SW 1271 (cell line): Measurements from ENCODE around the gene POLR2B.
"Not testable (repeated sequence)": the region's sequence is repeated elsewhere in the genome, so short reads cannot be mapped to it uniquely, and the experiment has no call there.

Experiments used
- DNase-seq, 2 experiments: peaks; one replicate each; lab custom pipeline; 2025; lab: John Stamatoyannopoulos, UW

The POLR2B gene

DNA sequence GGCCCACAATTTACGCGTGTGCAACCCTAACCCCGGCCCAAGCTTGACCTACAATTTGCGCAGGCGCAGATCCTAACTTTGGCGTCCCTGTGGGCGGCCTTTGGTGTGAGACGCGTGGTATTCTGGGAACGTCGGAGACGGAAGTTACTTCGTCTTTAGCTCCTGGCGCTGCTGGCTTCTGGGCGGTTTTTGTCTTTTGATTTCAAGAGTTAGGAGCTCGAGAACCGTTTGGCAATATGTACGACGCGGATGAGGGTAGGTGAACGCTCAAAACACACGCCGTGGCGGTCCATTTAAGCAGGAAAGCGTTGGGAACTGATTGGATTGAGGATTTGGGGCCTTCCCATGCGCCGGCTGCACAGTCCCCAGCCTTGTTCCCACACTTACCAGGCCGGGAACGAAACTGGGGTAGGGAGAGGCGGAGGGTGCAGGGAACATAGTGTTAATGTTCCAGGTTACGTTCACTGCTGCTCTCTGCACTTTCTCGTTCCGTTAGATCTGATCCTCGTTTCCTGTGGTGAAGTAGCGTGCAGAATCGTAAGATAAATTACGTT lies at the start of gene POLR2B:
Gene POLR2B, plus strand, starts transcription at position 147 of the 554 bp plus-strand sequence. Its CDS starts 90 bp downstream, at position 237.
- peak; percentile 85 to 90 for DNase-seq

DNA sequence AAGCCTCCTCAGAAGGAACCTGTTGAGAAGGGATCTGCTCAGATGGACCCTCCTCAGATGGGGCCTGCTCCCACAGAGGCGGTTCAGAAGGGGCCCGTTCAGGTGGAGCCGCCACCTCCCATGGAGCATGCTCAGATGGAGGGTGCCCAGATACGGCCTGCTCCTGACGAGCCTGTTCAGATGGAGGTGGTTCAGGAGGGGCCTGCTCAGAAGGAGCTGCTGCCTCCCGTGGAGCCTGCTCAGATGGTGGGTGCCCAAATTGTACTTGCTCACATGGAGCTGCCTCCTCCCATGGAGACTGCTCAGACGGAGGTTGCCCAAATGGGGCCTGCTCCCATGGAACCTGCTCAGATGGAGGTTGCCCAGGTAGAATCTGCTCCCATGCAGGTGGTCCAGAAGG lies 48.1 kb upstream of the POLR2B start:
- DNase-seq = no peak

DNA sequence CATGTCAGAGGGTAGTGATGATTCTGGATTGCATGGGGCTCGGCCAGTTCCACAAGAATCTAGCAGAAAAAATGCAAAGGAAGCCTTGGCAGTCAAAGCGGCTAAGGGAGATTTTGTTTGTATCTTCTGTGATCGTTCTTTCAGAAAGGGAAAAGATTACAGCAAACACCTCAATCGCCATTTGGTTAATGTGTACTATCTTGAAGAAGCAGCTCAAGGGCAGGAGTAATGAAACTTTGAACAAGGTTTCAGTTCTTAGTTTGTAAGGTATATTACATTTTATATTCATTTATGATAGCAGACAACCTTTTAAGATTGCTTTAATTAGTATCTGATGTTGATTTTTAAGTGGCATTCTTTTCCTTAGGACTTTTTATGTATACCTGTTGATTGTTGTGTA lies 46.8 kb upstream of the POLR2B start:
- no peak for DNase-seq

- DNase-seq = peak; percentile 55 to 77
These were observed 41.4 kb upstream of the POLR2B start for GRCh38 chr4:56937262-56937661.

GRCh38 chr4:56939826-56940225 lies 38.9 kb upstream of the POLR2B start:
- DNase-seq = not testable (repeated sequence)

DNA sequence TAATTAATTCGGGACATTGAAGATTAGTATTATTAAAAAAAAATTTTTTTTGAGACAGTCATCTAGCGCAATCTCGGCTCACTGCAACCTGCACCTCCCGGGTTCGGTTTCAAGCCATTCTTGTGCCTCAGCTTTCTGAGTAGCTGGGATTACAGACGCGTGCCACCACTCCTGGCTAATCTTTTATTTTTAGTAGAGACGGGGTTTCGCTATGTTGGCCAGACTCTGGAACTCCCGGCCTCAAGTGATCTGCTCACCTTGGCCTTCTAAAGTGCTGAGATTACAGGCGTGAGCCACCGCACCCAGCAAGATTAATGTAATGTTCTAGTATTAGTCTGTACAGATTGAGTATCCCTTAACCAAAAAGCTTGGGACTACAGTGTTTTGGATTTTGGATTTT lies 38.3 kb upstream of the POLR2B start:
- DNase-seq = no peak

GRCh38 chr4:56940971-56941370 lies 37.7 kb upstream of the POLR2B start:
- DNase-seq = no peak

GRCh38 chr4:56941403-56941802 lies 37.3 kb upstream of the POLR2B start:
- no peak for DNase-seq

- no peak for DNase-seq
These were observed 24.8 kb upstream of the POLR2B start for GRCh38 chr4:56953680-56954520.

DNA sequence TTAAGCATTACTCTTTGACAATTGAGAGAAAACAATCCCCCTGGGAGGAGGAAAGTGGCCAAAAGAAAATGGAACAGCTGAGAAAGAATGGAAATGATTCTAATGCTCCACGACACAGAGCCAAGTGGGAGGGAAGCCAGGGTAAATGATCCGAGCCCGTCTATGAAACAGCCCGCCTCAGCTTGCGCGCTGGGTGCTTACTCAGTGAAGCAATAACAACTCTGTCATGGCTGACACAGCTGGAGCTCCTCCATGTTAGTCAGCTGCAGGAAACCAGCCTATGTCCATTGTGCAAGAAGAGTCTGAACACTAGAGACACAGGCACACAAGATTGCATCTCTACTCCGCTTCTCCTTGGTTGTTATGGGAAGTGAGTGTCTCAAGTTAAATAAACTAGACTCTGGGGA lies 20.6 kb upstream of the POLR2B start:
- no peak for DNase-seq

DNA sequence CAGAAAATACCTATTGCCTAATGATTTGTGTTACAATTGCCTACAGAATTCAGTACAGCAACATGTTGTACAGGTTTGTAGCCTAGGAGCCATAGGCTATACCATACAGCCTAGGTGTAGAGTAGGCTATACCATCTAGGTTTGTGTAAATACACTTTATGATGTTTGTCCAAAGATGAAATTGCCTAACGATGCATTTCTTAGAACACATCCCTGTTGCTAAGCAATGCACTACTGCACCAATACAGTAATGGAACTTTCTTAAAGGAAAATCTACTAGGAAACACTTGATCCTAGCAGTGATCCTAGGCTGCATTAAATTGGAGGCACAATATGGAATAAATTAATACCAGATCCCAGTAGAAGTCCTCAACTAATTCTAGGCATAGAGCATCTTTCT lies 19.6 kb upstream of the POLR2B start:
- DNase-seq = no peak

- no peak for DNase-seq
These were observed 17.6 kb upstream of the POLR2B start for GRCh38 chr4:56961107-56961500.

DNA sequence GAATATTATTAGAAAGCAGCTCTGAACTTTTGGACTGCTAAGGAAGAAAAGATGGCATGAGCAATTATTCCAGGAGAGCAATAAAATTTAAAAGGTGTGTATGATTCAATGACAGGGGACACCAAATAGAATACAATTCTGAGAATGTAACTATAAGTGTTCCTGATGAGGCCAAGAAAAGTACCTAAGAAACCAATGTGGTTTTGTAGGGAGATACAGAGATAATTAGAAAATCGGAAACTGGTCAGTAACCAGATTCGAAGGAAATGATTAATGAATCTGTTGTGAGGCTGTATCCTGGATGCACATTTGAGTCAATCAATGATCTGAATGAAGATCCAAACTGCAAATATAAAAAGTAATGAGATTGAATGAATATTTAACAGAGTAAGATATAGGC lies 7.3 kb upstream of the POLR2B start:
- DNase-seq = no peak

GRCh38 chr4:56972389-56972788 lies 6.3 kb upstream of the POLR2B start:
- DNase-seq = no peak

DNA sequence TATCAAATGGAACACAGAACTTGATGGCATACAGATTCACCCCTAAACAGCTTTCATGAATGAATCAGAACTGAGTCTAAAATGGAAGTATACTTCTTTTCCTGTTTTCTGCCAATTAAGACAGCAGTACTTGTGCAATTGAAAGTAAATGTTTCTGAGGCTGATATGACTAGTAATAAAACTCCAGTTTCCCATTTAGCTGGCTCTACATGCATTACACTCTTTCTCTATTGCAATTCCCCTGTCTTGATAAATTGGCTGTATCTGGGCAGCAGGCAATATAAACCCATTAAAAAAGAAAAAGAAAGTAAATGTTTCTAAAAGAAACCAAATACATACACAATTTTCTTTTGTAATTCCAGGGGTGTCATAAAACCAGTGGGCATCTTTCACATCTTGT lies 5.9 kb upstream of the POLR2B start:
- DNase-seq = no peak

DNA sequence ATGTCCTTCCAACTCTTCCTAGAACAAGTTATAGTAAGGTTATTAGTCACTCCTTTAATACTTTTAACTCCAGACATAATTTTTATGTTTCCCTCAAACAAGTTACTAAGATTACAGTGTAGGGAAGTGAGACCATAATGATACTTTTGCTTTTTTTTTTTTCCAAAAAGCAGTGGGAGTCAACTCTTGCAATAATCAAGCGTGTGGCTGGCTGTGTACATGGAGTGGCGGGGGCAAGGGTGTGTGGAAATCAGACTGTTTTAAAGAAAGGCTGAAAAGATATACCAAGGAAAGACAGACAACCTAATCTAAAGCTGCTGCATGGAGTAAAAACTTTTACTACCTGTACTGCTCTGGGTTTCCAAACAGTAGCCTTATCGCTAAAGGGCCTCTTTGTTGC lies 5.4 kb upstream of the POLR2B start:
- DNase-seq = no peak

- no peak for DNase-seq
These were observed 2.3 kb upstream of the POLR2B start for GRCh38 chr4:56976283-56976836.

GRCh38 chr4:56976837-56977320 lies 1.8 kb upstream of the POLR2B start:
- no peak for DNase-seq

DNA sequence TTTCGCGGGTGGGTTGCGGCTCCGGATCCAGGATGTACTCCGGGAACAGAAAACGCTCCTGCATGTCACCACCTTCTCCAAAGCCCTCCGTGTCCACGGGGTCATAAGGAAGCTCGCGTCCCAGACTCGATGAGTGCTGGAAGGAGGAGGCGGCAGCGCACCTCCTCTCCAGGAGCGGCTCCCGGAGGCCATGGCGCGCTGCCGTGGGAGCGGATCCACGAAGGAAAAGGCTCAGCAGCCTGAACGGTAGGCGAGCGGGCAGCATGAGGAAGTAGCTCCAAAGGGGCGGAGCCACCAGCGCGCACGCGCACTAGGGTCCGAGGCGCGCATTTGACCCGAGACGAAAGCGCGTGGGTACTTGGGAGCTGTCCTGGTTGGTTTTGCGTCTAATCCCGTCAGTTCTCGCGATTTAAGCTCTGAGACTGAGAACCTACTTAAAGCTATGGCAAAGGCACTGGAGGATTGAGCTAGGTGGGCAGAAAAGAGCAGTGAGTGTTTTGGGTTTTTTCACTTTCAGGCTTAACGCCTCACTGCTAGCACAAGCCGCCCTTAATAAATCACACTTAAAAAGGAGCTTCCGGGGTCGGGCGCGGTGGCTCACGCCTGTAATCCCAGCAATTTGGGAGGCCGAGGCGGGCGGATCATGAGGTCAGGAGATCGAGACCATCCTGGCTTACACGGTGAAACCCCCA lies 1.2 kb upstream of the POLR2B start, which contains the start of gene NOA1:
Gene NOA1, minus strand, starts transcription at position 286 of the 692 bp plus-strand sequence. Its CDS starts 21 bp downstream, at position 265.
- peak; percentile 83 to 92 for DNase-seq

- no peak for DNase-seq
These were observed 851 bp downstream of the POLR2B start for GRCh38 chr4:56979421-56980072.

GRCh38 chr4:56981795-56982201 lies 3.1 kb downstream of the POLR2B start:
- no peak for DNase-seq

- no peak for DNase-seq
These were observed 7.5 kb downstream of the POLR2B start for GRCh38 chr4:56986192-56986591.
